GM12878 (cell line): ENCODE data around the gene CLINT1. TPM values are rescaled to one million over a fixed set of nuclear protein-coding genes. Genes with fewer than 3 reads are reported as not detected.

ENCODE experiments used
- ATAC-seq: fragments of 200-7000 bp; cut with Tn5 transposase; 3 replicates; pipeline ENCODE4 v1.9.1; 2020; ENCODE audit warnings: mild to moderate bottlenecking, moderate library complexity
- BruUV-seq: library from RNA; stranded (reverse); fragments of 400-500 nt; replicated peaks from 2 replicates; lab custom pipeline; 2021; lab: Mats Ljungman, UMichigan
- CTCF ChIA-PET: fragments of 300-600 bp; sonication (Branson Sonifier 250); formaldehyde crosslinking; extraction: SDS; loops from one replicate; lab custom pipeline; 2021; ENCODE audit warnings: inconsistent platforms; lab: Yijun Ruan, JAX
- POLR2A ChIA-PET: fragments of 350-600 bp; formaldehyde crosslinking; extraction: SDS; loops from one replicate; lab custom pipeline; 2021; ENCODE audit warnings: inconsistent platforms; lab: Charles Lee
- RAD21 ChIA-PET: fragments of 300-600 bp; sonication (Branson Sonifier 250); formaldehyde crosslinking; loops from one replicate; lab custom pipeline; 2023; ENCODE audit warnings: antibody characterized with exemption; ENCODE audit not compliant: unreplicated experiment; lab: Charles Lee
- SMC1A ChIA-PET: fragments of 300-600 bp; sonication (Branson Sonifier 250); formaldehyde crosslinking; loops from one replicate; lab custom pipeline; 2023; ENCODE audit not compliant: unreplicated experiment, uncharacterized antibody; lab: Charles Lee
- DNase-seq: peaks from one replicate; pipeline ENCODE4 v3.0.0-alpha.2; 2011; ENCODE audit warnings: low read depth, low spot score
- FAIRE-seq: peaks from 3 replicates; lab custom pipeline; 2011; peaks lifted over from hg19 to GRCh38; lab: Jason Lieb, UNC
- H2AFZ ChIP-seq: 2 replicates; pipeline ENCODE4 v1.6.0; 2011; ENCODE audit warnings: low read depth, low read length, control low read depth; ENCODE audit not compliant: control insufficient read depth
- H3K27ac ChIP-seq: 2 replicates; pipeline ENCODE4 v1.5.1; 2011; ENCODE audit warnings: control low read depth; ENCODE audit not compliant: control insufficient read depth, insufficient read depth
- H3K27me3 ChIP-seq, 2 experiments: replicated peaks in 1 of 2; 2 replicates each; pipeline versions ENCODE4 v1.6.0 to v1.6.1; 2011; ENCODE audit warnings: low read length in 1 of 2; ENCODE audit not compliant: control insufficient read depth in 2 of 2, insufficient read depth in 2 of 2
- H3K36me3 ChIP-seq, 2 experiments: 2 replicates each; pipeline ENCODE4 v1.5.1; 2011; ENCODE audit warnings: low read length in 1 of 2; ENCODE audit not compliant: control insufficient read depth in 2 of 2, insufficient read depth in 2 of 2
- H3K4me1 ChIP-seq: 2 replicates; pipeline ENCODE4 v1.6.1; 2011; ENCODE audit warnings: mild to moderate bottlenecking, low read length, moderate library complexity, mixed read lengths; ENCODE audit not compliant: control insufficient read depth, insufficient read depth
- H3K4me2 ChIP-seq: 2 replicates; pipeline ENCODE4 v1.6.0; 2011; ENCODE audit warnings: control low read depth; ENCODE audit not compliant: control insufficient read depth, insufficient read depth
- H3K4me3 ChIP-seq: fragments of 200-600 bp; sonication (generic); 2 replicates; pipeline ENCODE4 v1.5.1; 2016
- H3K79me2 ChIP-seq: 2 replicates; pipeline ENCODE4 v1.6.0; 2011; ENCODE audit warnings: low read length; ENCODE audit not compliant: control insufficient read depth, insufficient read depth
- H3K9ac ChIP-seq: 2 replicates; pipeline ENCODE4 v1.8.0; 2011; ENCODE audit warnings: low read length, control low read depth, mixed read lengths; ENCODE audit not compliant: control insufficient read depth, insufficient read depth
- H3K9me3 ChIP-seq: replicated peaks from 3 replicates; pipeline ENCODE4 v1.5.1; 2011; ENCODE audit warnings: mild to moderate bottlenecking, low read length; ENCODE audit not compliant: control insufficient read depth, insufficient read depth
- H4K20me1 ChIP-seq: 2 replicates; pipeline ENCODE4 v1.6.0; 2011; ENCODE audit not compliant: control insufficient read depth, insufficient read depth
- ATF3 ChIP-seq: IDR thresholded peaks from 2 replicates; pipeline ENCODE4 v1.6.1; 2011; ENCODE audit warnings: low read depth, mild to moderate bottlenecking, low read length, moderate library complexity, borderline replicate concordance; ENCODE audit errors: extremely low read depth
- CBFB ChIP-seq: IDR thresholded peaks from 2 replicates; pipeline ENCODE4 v1.6.1; 2016; ENCODE audit warnings: antibody characterized with exemption, low read depth
- DPF2 ChIP-seq: fragments of 450-650 bp; IDR thresholded peaks from 2 replicates; pipeline ENCODE4 v1.6.1; 2017; ENCODE audit warnings: mild to moderate bottlenecking
- HDAC2 ChIP-seq: fragments of 200-600 bp; sonication (generic); IDR thresholded peaks from 2 replicates; pipeline ENCODE4 v1.6.1; 2017
- HDAC6 ChIP-seq: fragments of 200-600 bp; sonication (generic); IDR thresholded peaks from one replicate; pipeline ENCODE4 v1.8.0; 2017; ENCODE audit warnings: antibody characterized with exemption; ENCODE audit not compliant: unreplicated experiment
- HSF1 ChIP-seq: fragments of 150-350 bp; IDR thresholded peaks from 2 replicates; pipeline ENCODE4 v1.6.1; 2014; ENCODE audit warnings: mild to moderate bottlenecking, low read depth, low read length
- POLR2A ChIP-seq: IDR thresholded peaks from 2 replicates; pipeline ENCODE4 v1.6.1; 2011; ENCODE audit warnings: low read depth, mild to moderate bottlenecking, low read length
- PRDM15 ChIP-seq: fragments of 450-650 bp; formaldehyde crosslinking; IDR thresholded peaks from 2 replicates; pipeline ENCODE4 v1.4.0; 2020; ENCODE audit warnings: mild to moderate bottlenecking, moderate library complexity
- RELB ChIP-seq: fragments of 450-650 bp; IDR thresholded peaks from 2 replicates; pipeline ENCODE4 v1.6.1; 2017; ENCODE audit warnings: low read depth, mild to moderate bottlenecking, moderate library complexity
- SMAD5 ChIP-seq: IDR thresholded peaks from 2 replicates; pipeline ENCODE4 v1.6.1; 2016; ENCODE audit warnings: antibody characterized with exemption, low read depth
- TAF1 ChIP-seq: IDR thresholded peaks from 2 replicates; pipeline ENCODE4 v1.6.1; 2011; ENCODE audit warnings: mild to moderate bottlenecking, low read depth, low read length, borderline replicate concordance
- TARDBP ChIP-seq: IDR thresholded peaks from 2 replicates; pipeline ENCODE4 v1.6.1; 2016; ENCODE audit warnings: borderline replicate concordance
- WGBS: methylation state at CpG from one replicate; pipeline ENCODE4 v1.1.6; 2016; ENCODE audit warnings: low lambda C conversion rate; ENCODE audit not compliant: insufficient replicate concordance, insufficient coverage; ENCODE audit errors: missing lambda C conversion rate; 5-methylcytosine and 5-hydroxymethylcytosine counted together
- in situ Hi-C: fragments of 300-500 bp; cut with MboI; formaldehyde crosslinking; loops from 9 replicates; pipeline ENCODE4 v1.14.3; 2018; ENCODE audit warnings: mixed read lengths
- intact Hi-C: fragments of 100-400 bp; cut with micrococcal nuclease; formaldehyde crosslinking; loops from one replicate; pipeline ENCODE4 v1.14.2; 2022; ENCODE audit not compliant: unreplicated experiment
- polyA plus RNA-seq, 11 experiments: library from polyadenylated mRNA; depleted of rRNA in 4 of 11; unstranded in 6 of 11; stranded (reverse) in 5 of 11; fragments of >200 nt; fragmentation: Nextera tagmentation in 4 of 11; fragmentation: Illumina TruSeq in 1 of 11; extraction: Ambion mirVana in 4 of 11; extraction: Trizol in 1 of 11; gene quantifications; 1 replicate in 1 of 11; 2 replicates in 10 of 11; pipeline versions ENCODE4 v1.2.1 to v1.2.3, GENCODE V29; 2011 to 2016; ENCODE audit warnings: inconsistent platforms in 2 of 11, missing spikeins in 2 of 11, low read depth in 1 of 11
- total RNA-seq, 4 experiments: library from RNA; depleted of rRNA in 3 of 4; stranded (reverse); fragments of >200 nt in 3 of 4; fragmentation: Illumina TruSeq in 1 of 4; extraction: Trizol in 1 of 4; gene quantifications; 2 replicates each; pipeline versions ENCODE4 v1.2.1 to v1.2.3, GENCODE V29; 2013 to 2021
- TF ChIP-seq, protein P1 (sequence below): IDR thresholded peaks from 2 replicates; pipeline ENCODE4 v1.6.1; 2012; ENCODE audit warnings: low read depth, low read length, improper control_type of control experiment
- TF ChIP-seq, protein P2 (sequence below): IDR thresholded peaks from 2 replicates; pipeline ENCODE4 v1.6.1; 2011; ENCODE audit warnings: low read depth, low read length, improper control_type of control experiment, borderline replicate concordance

Gene CLINT1
- total and polyA plus RNA-seq, 10 of the 15 experiments (the other 5 are each of a cell fraction or from before 2014, with no cell fraction given), result 30.0 to 136 (median 105) TPM

DNA sequence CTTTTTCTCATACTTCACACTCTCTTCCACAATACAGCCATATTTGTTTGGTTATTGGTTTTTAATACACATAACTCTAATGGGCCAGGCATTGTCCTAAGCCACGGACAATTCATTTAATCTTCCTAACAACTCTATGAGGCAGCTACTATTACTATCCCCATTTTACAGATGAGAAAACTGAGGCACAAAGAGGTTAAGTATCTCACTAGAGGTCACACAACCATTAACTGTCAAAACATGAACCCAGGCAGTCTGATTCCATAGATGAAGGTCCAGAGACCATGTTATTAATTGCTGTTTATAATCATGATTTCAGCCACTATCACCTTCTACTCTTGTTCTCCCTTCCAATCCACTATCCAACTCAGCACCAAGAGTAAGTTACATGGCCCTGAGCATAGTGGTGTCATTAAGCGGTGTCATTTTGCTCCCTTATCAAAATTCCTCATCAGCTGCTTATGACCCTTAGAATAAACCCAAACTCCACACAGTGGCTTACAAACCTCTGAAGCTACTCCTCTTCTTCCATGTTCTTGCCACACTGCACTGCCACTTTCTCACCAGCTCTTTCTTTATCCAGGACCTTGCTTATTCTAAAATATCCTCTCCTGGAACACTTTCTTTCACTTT lies 22.7 kb downstream of the CLINT1 start:
- intact Hi-C loops (no loop called here), in situ Hi-C loops (no loop called here)
- Histone ChIP-seq H3K27ac (no peak overlapping the region), H3K9me3 (no peaks in the 10 kb centered on the region), H3K27me3 (no peaks in the 10 kb centered on the region), H3K4me3 (no peak overlapping the region), H3K4me2 (no peak overlapping the region), H3K9ac (no peak overlapping the region), H3K4me1 (no peaks in the 10 kb centered on the region), H3K36me3 (peaks cover 0 to 3% of the 10 kb centered on the region in 2 experiments; a peak in 3 of 4 replicates), H3K79me2 (no peaks in the 10 kb centered on the region; the same call in 1 of the 2 replicates), H4K20me1 (no peaks in the 10 kb centered on the region), H2AFZ (no peak overlapping the region)
- ChIA-PET SMC1A (interaction anchor here (0.6 to 3.1 kb wide), 5 partner anchors 10 to 31 kb away, joined by 3 to 10 read pairs (median 5); no protein-coding TSS in a partner anchor), POLR2A (no interaction called here), RAD21 (interaction anchor here (1.3 kb wide), 1 partner anchor 19 kb away, joined by 4 read pairs; no protein-coding TSS in a partner anchor), CTCF (interaction anchor here (1.1 to 2.8 kb wide), 3 partner anchors 15 to 19 kb away, joined by 3 to 6 read pairs (median 6); no protein-coding TSS in a partner anchor)
- DNase-seq (no peak), ATAC-seq (no peak), FAIRE-seq (no peak)
- TSS peak; percentile 16 for BruUV-seq
- WGBS, result 100% methylated on average over 2 of the region's 2 CpGs
- no peak for TF ChIP-seq HDAC2
- TF ChIP-seq, protein P1, sequence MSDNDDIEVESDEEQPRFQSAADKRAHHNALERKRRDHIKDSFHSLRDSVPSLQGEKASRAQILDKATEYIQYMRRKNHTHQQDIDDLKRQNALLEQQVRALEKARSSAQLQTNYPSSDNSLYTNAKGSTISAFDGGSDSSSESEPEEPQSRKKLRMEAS, result no peak
- TF ChIP-seq SMAD5, result no peak
- TF ChIP-seq POLR2A, result no peak
- TF ChIP-seq, protein P2, sequence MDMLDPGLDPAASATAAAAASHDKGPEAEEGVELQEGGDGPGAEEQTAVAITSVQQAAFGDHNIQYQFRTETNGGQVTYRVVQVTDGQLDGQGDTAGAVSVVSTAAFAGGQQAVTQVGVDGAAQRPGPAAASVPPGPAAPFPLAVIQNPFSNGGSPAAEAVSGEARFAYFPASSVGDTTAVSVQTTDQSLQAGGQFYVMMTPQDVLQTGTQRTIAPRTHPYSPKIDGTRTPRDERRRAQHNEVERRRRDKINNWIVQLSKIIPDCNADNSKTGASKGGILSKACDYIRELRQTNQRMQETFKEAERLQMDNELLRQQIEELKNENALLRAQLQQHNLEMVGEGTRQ, result no peak
- TF ChIP-seq TARDBP, result no peak
- TF ChIP-seq ATF3, result no peak
- TF ChIP-seq HSF1, result no peak
- no peak for TF ChIP-seq DPF2
- TF ChIP-seq HDAC6, result no peak
- TF ChIP-seq RELB, result no peak
- no peak for TF ChIP-seq CBFB
- TF ChIP-seq PRDM15 (CRISPR knock-in tag), result no peak
- TF ChIP-seq TAF1, result no peak
